IPS DF 4.7 (cell line): ENCODE measurements around the gene KRT16.
"Not testable (repeated sequence)": the region's sequence is repeated elsewhere in the genome, so short reads cannot be mapped to it uniquely, and the experiment has no call there.

Source experiments
- DNase-seq: peaks from one replicate; pipeline ENCODE4 v3.0.0-alpha.2; 2013; ENCODE audit warnings: low spot score; ENCODE audit errors: extremely low read depth

The KRT16 gene

DNA sequence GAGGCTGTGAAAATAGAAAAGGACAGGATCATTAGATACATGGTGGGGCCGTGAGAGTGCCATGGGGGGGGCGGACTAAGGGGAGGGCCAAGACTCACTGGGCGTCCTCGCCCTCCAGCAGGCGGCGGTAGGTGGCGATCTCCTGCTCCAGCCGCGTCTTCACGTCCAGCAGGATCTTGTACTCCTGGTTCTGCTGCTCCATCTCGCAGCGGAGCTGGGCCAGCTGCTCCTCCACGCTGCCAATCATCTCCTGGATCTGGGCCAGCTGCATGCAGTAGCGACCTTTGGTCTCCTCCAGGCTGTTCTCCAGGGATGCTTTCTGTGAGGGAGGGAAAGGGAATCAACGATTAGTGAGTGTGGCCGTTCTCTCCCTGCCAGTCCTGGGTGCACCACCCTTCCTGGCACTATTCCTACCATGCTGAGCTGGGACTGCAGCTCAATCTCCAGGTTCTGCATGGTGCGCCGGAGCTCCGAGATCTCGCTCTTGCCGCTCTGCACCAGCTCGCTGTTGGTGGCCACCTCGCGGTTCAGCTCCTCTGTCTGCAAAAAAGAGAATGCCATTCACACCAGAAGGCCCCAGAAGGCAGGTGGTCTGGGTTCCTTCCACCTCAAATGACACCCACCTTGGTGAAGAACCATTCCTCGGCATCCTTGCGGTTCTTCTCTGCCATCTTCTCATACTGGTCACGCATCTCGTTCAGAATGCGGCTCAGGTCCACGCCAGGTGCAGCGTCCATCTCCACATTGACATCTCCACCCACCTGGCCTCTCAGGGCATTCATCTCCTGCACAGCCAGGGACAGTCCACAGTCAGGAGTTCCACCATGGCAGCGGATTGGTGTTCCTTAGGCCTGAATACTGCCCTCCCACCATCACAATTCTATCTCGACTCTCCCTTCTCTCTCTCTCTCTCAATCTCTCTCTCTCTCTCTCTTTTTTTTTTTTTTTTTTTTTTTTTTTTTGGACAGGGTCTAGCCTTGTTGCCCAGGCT, 29.1 kb downstream of the KRT16 start:
- DNase-seq: no peak

DNA sequence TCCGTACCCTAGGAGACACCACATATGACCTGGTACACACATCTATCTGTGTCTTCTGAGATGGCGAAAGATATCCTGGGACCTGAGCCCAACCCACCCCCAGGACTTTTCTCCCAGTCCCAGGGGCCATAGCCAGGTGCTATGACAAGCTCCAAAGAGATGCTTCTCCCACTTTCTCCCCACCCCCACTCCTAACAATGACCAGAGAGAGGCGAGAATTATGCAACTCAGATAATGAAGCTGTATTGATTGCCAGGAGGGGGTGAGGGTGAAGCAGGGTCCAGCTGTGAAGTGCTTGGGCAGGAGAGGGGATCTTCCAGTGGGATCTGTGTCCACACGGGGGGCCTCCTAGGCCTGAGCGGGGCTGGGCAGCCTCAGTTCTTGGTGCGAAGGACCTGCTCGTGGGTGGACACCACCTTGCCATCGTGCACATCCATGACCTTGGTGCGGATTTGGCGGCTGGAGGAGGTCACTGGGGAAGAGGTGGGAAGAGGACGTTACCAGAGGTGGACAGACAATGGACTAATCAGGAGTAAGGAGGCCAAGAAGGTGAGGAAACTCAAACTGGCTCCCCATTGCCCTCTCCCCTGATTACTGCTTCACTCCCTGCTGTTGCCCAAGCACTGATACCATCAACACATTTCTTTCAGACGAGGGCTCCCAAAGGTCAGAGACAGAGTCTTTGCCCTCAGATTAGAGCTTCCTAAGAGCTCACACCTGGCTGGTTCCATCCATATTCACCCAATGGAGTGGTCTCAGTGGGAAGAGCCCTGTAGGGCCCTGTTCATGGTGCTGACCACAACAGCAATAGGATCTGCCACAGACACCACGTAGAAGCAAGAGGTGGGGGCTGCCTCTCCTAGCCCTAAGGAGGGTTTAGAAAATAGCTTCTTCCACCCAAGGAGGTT, 30.3 kb downstream of the KRT16 start:
- not testable (repeated sequence) for DNase-seq

DNA sequence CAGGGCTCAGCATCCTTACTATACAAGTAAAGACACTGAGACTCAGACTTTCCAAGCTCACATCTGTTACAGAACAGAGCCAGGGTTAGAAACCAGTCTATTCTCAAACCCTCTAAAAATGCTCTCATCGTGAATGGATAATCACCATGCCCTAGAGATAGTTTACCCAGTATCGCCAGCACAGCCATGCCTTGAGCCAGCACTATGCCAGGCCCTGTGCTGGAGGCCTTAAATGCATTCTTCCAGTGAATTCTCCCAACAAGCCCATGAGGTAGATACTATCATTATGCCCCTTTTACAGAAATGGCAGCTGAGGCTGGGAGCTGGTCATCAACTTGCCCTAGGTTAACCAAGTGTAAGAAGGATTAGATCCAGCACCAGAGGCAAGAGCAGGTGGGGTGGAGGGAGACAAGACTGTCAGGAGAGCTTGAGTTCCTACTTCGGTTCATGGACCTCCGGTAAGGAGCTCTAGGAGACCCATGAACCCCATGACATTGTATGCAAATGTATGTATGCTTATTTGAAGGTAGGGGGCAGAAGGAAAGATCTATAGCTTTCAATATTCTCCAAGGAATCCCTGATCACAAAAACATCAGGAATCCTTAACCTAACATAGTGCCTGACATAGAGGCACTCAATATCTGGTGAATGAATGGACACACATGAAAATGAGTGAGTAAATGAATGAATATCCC, 31.1 kb downstream of the KRT16 start:
- no peak for DNase-seq

DNA sequence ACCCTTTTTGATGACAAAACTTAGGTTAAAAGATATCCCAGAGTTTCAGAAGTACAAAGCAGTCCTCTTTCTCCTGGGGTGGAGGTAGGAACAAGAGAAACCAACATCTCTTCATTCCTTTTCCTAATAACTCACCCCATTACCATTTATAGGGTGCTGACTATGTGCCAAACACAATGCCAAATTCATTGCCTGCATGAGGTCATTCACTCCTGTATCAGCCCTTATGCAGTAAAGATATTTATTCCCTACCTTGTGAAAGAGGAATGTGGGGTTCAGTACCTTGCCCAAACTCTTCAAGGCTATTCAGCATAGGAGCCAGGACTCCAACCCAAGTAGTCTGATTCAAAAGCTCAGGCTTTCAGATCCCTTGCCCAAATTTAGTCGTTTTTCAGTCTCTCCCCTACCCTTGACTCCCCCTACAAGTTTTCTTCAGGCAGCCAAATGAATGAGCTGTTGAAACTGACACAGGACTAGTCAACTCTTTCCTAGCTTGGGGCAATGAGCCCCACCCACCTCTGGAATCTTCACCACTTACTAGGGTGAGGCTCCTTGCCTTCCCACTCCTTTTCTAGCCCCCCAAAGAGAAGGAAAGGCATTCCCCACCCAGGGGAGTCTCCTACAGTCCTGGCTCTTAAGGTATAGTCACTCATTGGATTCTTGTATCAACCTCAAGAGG, 31.7 kb downstream of the KRT16 start:
- DNase-seq: no peak

DNA sequence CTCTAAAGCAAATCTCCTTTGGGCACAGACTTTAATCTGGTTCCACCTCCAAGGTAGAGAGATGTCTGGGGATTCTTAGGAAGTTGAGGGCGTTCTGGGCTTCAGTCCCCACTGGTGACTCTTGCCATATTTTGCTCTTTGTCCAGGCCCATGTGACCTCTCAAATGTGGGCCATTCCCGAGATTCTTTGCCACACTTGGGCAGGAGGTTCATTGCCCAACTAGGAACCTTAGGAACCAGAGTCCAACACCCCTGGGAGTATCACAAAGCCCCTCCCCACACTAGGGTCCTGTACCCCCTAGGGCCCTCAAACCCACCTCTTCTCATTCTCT, 32.4 kb downstream of the KRT16 start:
- no peak for DNase-seq

DNA sequence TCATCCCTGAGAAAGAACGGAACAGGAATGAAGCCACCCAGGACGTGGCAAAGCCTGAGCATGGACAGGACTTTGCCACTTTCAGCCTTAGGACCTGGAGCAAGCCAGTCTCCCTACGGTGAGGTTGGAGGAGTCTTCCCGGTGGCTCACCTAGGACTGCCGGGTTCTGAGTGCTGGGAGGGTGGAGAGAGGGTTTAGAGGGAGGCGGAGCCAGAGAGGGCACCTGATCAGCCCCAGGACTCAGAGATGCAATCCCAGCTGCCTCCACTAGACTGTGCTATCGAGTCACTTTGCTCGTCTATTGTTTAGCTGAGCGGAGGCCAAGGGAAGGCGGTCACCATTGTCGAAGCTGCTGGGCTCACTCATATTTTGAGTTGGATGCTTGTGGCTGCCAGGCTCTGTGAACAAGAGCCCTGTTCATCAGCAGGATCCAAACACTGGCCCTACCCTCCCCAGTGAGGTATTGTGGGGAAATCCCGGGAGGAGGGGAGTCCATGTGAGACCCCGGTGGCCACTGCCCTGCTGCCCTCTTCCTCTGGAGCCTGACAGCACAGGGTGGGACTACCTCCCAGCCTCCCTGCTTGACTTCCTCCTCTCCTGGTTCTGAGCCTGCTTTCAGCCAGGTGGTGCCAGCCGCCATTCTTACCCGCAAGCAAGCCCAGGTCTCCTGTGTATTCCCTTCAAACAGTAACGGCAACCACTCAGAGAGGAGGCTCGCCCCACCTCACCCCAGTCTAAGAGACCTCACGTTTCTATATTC, 32.9 kb downstream of the KRT16 start:
- peak; percentile 95 for DNase-seq

DNA sequence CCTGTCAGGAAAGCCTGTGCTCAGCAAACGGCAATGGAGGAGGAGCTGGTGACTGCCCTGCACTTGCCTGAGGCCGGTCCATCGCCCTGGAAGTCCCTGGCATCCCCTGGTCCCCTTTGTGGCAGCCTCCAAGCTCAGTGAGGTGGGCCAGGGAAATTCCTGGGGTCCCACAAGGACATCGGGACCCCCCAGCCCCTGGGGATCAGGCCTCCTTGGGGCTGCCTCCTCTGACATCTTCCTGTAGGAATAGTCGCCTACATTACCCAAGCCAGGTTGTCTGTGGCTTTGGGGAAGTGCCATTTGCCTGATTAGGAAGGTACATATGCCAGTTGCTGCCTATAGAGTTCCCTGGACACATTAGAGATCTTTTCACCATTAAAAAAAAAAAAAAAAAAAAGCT, 33.6 kb downstream of the KRT16 start:
- no peak for DNase-seq

DNA sequence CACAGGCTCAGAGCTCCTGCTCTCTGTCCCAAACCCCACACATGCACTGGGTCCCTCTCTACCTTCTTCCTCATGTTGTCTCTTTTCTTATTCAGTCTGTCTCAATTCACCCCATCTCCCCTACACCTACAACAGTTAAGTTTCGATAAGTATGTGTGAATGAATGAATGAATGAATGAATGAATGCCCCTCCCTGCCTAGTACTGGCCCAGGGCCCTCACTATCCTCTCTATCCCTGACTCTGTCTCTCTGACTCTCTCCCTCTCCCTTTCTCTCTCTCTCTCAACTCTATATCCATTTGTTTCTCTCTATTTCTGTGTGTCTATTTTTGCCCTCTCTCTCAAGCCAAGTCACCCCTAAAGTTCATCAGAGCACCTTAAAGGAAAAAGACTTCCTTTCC, 34.0 kb downstream of the KRT16 start:
- no peak for DNase-seq

DNA sequence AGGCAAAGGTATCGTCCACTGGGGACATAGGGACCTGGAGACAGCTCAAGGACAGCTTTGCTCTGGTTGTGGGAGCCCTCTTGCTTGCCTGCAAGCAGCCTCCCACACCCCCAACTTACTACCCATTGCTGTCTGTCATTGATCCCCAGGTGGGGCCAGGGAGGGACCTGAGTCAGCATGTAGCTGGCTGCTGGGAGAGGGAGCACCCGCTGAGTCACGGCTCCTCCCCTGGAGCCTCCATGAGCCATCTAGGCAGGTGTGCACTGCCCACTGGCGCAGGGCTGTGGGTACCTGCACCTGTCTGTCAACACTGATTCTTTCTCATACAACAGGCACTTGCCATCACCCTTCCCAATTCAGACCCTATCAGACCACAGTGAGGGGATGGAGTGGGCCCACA, 35.8 kb downstream of the KRT16 start:
- DNase-seq: not testable (repeated sequence)

DNA sequence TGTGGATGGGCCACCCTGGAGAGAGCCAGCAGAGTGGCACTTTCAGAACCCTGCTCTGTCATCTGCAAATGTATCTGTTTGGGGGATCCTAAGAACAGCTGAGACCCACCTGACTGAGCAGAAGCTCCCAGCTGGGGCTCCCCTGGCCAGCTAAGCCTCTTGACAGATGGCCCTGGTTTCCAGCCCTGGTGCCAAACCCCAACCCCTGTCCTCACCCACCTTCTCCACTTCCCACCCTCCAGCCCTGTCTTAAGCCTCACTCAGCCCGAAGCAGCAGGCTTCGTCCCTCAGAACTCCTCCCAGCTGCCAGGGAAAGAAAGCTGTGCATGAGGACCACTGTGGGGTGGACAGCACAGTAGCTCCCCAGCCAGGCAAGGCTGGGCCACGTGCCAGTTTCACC, 37.2 kb downstream of the KRT16 start:
- no peak for DNase-seq

DNA sequence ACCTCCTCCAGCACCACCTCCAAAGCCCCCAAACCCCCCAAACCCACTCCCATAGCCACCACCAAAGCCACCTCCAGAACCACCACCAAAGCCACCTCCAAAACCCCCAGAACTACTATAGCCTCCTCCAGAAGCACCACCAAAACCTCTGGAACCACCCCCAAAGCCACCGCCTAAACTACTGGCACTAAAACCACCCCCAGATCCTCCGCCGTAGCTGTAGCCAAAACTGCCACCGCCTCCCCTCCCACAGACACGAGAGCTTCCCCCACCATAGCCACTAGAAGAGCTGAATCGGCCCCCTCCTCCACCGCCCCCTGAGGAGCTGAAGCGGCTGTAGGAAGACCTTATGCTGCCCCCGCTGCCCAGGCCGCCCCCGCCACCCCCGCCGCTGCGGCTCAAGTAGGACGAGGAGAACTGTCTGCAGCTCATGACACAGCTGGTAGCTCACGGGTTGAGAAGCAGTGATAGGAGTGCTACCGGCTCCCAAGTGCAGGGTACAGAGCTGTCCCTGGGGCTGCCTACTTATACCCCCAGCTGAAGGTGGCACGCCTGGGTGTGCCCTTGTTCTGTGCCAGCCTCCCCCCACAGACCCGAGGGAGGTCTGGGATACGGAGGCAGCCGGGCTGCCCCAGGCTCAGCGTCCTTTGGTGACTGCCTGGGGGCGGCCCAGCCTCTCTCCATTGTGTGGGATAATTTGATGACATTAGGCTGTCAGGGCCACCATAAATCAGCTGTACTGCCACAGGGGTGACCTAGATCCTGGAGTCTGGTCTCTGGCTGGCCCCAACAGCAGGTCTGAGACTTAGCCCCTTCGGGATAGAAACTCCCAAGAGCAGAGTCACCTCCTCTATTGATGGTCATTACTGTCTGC, 40.8 kb downstream of the KRT16 start, which contains the start of gene KRT9:
KRT9 (minus strand) TSS at position 499 of the 874 bp plus-strand sequence; CDS start at position 432, 67 bp downstream.
- no peak for DNase-seq

DNA sequence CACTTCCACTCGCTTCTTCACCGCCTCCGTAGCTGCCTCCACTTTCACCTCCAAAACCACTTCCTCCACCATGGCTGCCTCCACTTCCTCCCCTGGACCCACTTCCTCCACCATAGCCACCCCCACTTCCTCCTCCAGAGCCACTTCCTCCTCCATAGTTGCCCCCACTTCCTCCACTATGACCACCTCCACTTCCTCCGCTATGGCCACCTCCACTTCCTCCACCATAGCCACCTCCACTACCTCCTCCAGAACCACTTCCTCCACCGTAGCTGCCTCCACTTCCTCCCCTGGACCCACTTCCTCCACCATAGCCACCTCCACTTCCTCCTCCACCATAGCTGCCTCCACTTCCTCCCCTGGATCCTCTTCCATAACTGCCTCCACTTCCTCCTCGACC, 45.2 kb downstream of the KRT16 start:
- DNase-seq: no peak

DNA sequence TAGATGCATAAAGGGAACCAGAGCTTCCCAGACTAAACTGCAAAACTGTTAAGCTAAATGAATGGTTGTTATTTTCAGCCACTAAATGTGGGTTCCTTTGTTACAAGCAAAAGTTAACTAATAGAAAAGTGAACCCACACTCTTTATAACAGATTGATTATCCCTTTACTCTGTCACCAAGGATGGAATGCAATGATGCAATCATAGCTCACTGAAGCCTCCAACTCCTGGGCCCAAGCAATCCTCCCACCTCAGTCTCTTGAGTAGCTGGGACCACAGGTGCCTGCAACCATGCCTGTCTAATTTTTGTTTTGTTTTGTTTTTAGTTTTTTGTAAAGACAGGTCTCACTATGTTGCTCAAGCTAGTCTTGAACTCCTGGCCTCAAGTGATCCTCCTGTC, 47.2 kb downstream of the KRT16 start:
- DNase-seq: no peak

DNA sequence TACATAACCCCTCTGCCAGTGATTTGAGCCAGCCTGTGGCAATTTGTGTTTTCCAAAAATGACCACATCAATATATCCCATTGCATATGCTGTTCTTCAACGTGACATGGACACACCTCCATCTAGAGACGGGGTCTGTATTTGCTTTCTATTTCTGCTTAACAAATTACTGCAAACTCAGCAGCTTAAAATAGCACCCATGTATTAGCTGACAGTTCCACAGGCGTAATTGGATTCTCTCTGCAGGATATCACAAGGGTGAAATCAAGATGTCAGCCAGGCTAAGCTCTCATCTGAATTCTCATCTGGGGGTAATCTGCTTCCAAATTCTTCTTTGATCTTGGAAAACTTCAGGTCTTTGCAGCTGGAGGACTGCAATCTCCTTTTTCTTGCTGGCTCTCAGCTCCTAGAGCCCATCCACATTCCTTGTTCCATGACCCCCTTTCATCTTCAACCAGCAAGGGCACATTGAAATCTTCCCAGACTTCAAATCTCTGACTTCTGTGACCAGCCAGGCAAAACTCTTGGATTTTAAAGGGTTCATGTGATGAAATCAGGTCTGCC, 48.9 kb downstream of the KRT16 start:
- no peak for DNase-seq

DNA sequence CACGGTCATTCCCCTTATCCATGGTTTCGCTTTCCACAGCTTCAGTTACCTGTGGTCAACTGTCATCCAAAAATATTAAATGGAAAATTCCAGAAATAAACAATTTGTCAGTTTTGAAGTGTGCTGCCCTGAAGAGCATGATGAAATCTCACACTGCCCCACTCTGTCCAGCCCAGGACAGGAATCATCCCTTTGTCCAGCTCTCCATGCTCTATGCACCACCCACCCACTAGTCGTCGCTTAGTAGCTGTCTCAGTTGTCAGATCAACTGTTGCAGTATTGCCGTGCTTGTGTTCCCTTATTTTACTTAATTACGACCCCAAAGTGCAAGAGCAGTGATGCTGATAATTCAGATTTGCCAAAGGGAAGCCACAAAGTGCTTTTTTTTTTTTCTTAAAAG, 51.0 kb downstream of the KRT16 start:
- DNase-seq: no peak
